GM21737 (cell line): ENCODE measurements around the gene DHRS12.

ENCODE experiments used
- ATAC-seq: cut with Tn5 transposase; IDR thresholded peaks from one replicate; pipeline ENCODE4 v1.9.1; 2021; ENCODE audit warnings: mild to moderate bottlenecking, moderate library complexity; ENCODE audit not compliant: unreplicated experiment

The DHRS12 gene

GRCh38 chr13:51731759-51732158 is 72.2 kb downstream of the DHRS12 start:
- no peak for ATAC-seq

DNA sequence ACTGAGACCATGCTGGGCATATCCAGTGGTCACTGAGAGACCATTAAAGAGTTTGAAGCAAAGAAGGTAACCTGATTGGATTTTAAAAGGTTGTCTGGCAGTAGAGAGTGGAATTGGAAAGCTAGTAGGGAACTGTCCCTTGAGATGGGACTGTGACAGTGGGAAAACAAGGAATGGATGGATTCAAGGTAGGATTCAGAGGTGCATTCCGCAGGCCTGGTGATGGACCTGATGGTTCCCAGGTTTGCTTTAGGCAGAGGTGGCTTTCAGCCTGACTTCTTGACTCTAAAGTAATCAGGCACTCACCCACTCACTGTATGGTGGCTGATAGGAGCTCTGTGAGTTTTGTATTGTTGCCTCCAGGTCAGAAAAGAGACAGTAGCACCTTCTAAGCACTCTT is 73.0 kb downstream of the DHRS12 start:
- ATAC-seq = no peak

- no peak for ATAC-seq
Observed at GRCh38 chr13:51729866-51730553, 74.0 kb downstream of the DHRS12 start.

DNA sequence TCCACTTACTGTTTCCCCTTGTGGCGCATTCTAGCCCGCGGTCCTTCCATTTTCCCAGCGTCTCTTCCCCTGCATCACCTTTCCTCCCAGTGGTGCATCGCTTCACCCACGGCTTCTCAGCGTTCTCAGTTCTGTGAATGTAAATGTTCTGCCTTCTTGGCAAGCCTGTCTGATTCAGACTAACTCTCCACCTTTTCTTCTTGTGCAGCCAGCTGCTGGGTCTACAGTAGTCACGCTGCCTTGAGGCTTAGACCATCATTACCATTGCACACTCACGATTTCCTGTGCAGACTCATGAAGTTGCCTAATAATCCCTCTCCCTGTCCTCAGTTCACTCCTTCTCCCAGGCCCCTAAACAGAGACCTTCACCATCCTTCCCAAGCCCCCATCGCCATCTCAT is 75.0 kb downstream of the DHRS12 start:
- no peak for ATAC-seq

GRCh38 chr13:51728275-51728673 is 75.7 kb downstream of the DHRS12 start:
- no peak for ATAC-seq

DNA sequence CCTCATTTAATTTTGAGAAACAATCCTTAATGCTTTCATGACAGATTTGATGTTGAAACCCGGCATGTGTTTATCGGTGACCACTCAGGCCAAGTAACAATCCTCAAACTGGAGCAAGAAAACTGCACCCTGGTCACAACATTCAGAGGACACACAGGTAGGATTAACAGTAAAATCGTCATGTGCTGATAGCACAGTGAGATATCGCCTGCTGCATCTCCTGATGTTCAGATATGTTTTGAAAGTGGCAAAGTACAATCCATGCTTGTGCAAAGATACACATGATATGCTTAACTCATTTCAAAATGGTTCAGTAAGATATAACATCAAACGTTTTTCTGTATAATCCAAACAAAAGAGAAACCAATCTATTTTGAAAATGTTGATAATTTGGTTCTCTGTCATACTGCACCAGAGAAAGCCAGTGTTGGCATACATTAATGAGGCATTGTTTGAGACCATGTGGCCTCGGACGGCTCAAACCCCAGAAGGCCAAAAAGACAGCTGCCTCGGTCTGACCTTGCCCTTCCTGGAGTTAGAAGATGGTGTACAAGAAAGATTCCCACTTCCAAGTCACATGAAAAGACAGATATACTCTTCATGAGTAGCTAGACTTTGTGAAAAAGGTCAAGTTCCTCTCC is 76.2 kb downstream of the DHRS12 start:
- ATAC-seq = no peak

GRCh38 chr13:51726446-51727193 is 77.3 kb downstream of the DHRS12 start:
- ATAC-seq = no peak

GRCh38 chr13:51724721-51725120 is 79.2 kb downstream of the DHRS12 start:
- no peak for ATAC-seq

DNA sequence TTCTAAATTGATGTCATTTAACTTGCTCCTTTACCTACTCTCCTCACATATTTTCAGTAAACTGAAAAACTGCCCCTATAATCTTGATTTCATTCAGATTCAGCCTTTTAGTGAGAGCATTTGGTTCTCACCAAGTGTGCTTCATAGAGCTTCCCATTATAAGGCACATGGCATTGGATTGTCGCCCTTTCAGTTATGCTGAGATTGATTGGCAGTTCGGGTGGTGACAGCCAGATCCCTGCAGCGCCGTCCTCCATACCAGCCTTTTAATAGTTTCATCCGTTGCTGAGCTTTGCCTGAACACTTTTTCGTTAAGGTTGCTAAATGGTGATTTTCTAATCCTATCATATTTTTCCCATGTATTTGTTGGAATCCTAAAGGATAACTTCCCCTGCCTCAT is 80.4 kb downstream of the DHRS12 start:
- no peak for ATAC-seq

DNA sequence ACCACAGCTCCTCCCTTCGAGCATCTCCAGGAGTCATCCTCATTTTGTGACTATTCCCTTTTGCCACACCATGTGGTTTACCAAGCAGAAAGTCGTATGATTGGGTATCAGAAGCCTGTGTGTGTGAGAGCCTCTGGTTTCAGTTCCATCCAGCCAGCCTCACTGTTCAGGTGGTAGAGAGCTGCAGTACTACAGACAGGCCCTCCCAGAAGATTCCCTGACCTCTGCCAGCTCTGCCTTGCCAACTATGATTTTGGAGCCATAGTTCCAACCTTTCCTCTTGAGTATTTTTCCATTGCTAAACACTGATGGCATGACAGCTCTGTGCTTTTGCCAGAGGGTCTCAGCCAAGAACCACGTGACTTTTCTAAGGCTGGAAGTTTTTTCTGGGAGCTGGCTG is 82.5 kb downstream of the DHRS12 start:
- peak; percentile 88 for ATAC-seq

- no peak for ATAC-seq
Observed at GRCh38 chr13:51719394-51719793, 84.6 kb downstream of the DHRS12 start.
